GM12864 (cell line): ENCODE results near the gene FAM156A.
"Not testable (repeated sequence)": the region's sequence is repeated elsewhere in the genome, so short reads cannot be mapped to it uniquely, and the experiment has no call there.

Source experiments
- DNase-seq: peaks from one replicate; pipeline ENCODE4 v3.0.0-alpha.2; 2011; ENCODE audit warnings: low read depth
- H3K4me3 ChIP-seq: 2 replicates; pipeline ENCODE4 v1.5.1; 2011; ENCODE audit warnings: mild to moderate bottlenecking, low read depth, low read length, control low read depth

FAM156A gene

DNA sequence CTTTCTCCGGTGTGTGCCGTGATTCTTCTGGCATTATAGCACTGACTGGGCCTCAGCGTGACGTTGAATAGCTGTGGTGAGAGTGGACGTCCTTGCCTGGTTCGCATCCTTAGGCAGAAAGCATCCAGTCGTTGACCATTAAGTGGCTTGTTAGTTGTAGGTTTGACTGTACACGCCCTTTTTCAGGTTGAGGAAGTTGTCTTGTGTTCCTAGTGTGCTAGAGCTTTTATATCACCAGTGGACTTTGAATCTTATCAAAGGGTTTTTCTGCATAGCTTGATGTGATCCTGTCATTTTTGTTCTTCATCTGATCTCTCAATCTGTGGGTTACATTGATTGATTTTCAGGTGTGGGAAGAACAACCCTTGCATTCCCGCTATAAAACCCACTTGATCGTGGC lies 52.8 kb downstream of the FAM156A start:
- not testable (repeated sequence) for DNase-seq

More for the DNA sequence above, 52.8 kb downstream of the FAM156A start:
- not testable (repeated sequence) for H3K4me3 ChIP-seq
